Neural cell (in vitro differentiated cells): Measurements from ENCODE around the gene HOXC6. TPM values are rescaled to one million over a fixed set of nuclear protein-coding genes. Genes with fewer than 3 reads are reported as not detected.

ENCODE experiments used
- H2AFZ ChIP-seq: fragments of 200-600, 300-800 bp; sonication (generic), shearing (Covaris generic); 2 replicates; pipeline ENCODE4 v1.6.0; 2014; ENCODE audit warnings: low read depth, mild to moderate bottlenecking, antibody characterized with exemption, low read length, moderate library complexity
- H3F3A ChIP-seq: fragments of 200-600 bp; shearing (Covaris generic); 2 replicates; pipeline ENCODE4 v1.6.1; 2016; ENCODE audit warnings: mild to moderate bottlenecking, moderate library complexity, mixed read lengths, antibody characterized with exemption, low read length; ENCODE audit not compliant: insufficient read depth, poor library complexity, severe bottlenecking
- H3K27ac ChIP-seq: fragments of 200-600, 300-800 bp; sonication (generic), shearing (Covaris generic); 2 replicates; pipeline ENCODE4 v1.5.1; 2014; ENCODE audit warnings: mild to moderate bottlenecking, low read length, moderate library complexity
- H3K27me3 ChIP-seq: fragments of 300-800, 200-600 bp; sonication (generic), shearing (Covaris generic); 2 replicates; pipeline ENCODE4 v1.6.0; 2014; ENCODE audit warnings: mild to moderate bottlenecking, low read depth, low read length, moderate library complexity; ENCODE audit not compliant: insufficient read depth
- H3K36me3 ChIP-seq: fragments of 300-800, 200-600 bp; sonication (generic), shearing (Covaris generic); 2 replicates; pipeline ENCODE4 v1.5.1; 2014; ENCODE audit warnings: mild to moderate bottlenecking, antibody characterized with exemption, low read length, moderate library complexity; ENCODE audit not compliant: insufficient read depth
- H3K4me2 ChIP-seq: fragments of 300-800, 200-600 bp; sonication (generic), shearing (Covaris generic); 2 replicates; pipeline ENCODE4 v1.6.0; 2014; ENCODE audit warnings: mild to moderate bottlenecking, low read length
- H3K4me3 ChIP-seq: fragments of 300-800, 200-600 bp; sonication (generic), shearing (Covaris generic); 2 replicates; pipeline ENCODE4 v1.5.1; 2014; ENCODE audit warnings: mild to moderate bottlenecking, low read length, moderate library complexity
- H3K79me2 ChIP-seq: fragments of 200-600 bp; shearing (Covaris generic); replicated peaks from 2 replicates; pipeline ENCODE4 v1.6.0; 2014; ENCODE audit warnings: mild to moderate bottlenecking, low read length, moderate library complexity; ENCODE audit not compliant: insufficient read depth
- H3K9ac ChIP-seq: fragments of 300-800, 200-600 bp; sonication (generic), shearing (Covaris generic); 2 replicates; pipeline ENCODE4 v1.6.1; 2016; ENCODE audit warnings: mild to moderate bottlenecking, low read length, mixed read lengths
- H3K9me2 ChIP-seq: fragments of 200-600 bp; shearing (Covaris generic); 2 replicates; pipeline ENCODE4 v1.6.1; 2016; ENCODE audit warnings: mild to moderate bottlenecking, low read length, mixed read lengths; ENCODE audit not compliant: insufficient read depth
- H3K9me3 ChIP-seq: fragments of 200-600, 300-800 bp; sonication (generic), shearing (Covaris generic); 2 replicates; pipeline ENCODE4 v1.6.1; 2016; ENCODE audit warnings: mild to moderate bottlenecking, mixed run types, low read length, moderate library complexity, mixed read lengths
- H4K20me1 ChIP-seq: fragments of 200-600 bp; shearing (Covaris generic); 2 replicates; pipeline ENCODE4 v1.6.1; 2016; ENCODE audit warnings: mild to moderate bottlenecking, mixed run types; ENCODE audit not compliant: insufficient read depth
- CTCF ChIP-seq: fragments of 450-650 bp; IDR thresholded peaks from 2 replicates; pipeline ENCODE4 v1.5.1; 2014; ENCODE audit warnings: antibody characterized with exemption, mild to moderate bottlenecking, moderate library complexity; ENCODE audit not compliant: poor library complexity, severe bottlenecking
- EP300 ChIP-seq: fragments of 450-650 bp; conservative IDR thresholded peaks from 2 replicates; pipeline ENCODE4 v1.6.1; 2014; ENCODE audit warnings: antibody characterized with exemption, mild to moderate bottlenecking, moderate library complexity; ENCODE audit not compliant: poor library complexity, severe bottlenecking
- EZH2 ChIP-seq: fragments of 200-600, 300-800 bp; shearing (Covaris generic), sonication (generic); IDR thresholded peaks from 2 replicates; pipeline ENCODE4 v1.6.1; 2014; ENCODE audit warnings: antibody characterized with exemption, low read length, borderline replicate concordance, mild to moderate bottlenecking; ENCODE audit not compliant: insufficient read depth, poor library complexity, severe bottlenecking
- MXI1 ChIP-seq: fragments of 450-650 bp; conservative IDR thresholded peaks from 2 replicates; pipeline ENCODE4 v1.6.1; 2014; ENCODE audit warnings: antibody characterized with exemption, mild to moderate bottlenecking; ENCODE audit not compliant: poor library complexity, severe bottlenecking
- POLR2AphosphoS5 ChIP-seq: IDR thresholded peaks from 2 replicates; pipeline ENCODE4 v1.6.1; 2012
- RAD21 ChIP-seq: fragments of 450-650 bp; conservative IDR thresholded peaks from 2 replicates; pipeline ENCODE4 v1.6.1; 2014; ENCODE audit warnings: antibody characterized with exemption, mild to moderate bottlenecking, moderate library complexity
- REST ChIP-seq: IDR thresholded peaks from 2 replicates; pipeline ENCODE4 v1.6.1; 2012; ENCODE audit warnings: borderline replicate concordance
- SMC3 ChIP-seq: fragments of 450-650 bp; conservative IDR thresholded peaks from 2 replicates; pipeline ENCODE4 v1.6.1; 2014; ENCODE audit warnings: antibody characterized with exemption, mild to moderate bottlenecking, moderate library complexity; ENCODE audit not compliant: poor library complexity
- TAF1 ChIP-seq: IDR thresholded peaks from 2 replicates; pipeline ENCODE4 v1.6.1; 2012; ENCODE audit warnings: low read depth
- polyA plus RNA-seq: library from polyadenylated mRNA; depleted of rRNA; stranded (reverse); fragments of >200 nt; gene quantifications from 2 replicates; pipeline ENCODE4 v1.2.3, GENCODE V29; 2014

Gene HOXC6
- polyA plus RNA-seq, 1 donor from 2014 or later = not detected

- Histone ChIP-seq H3K9me2 (no peaks in the 10 kb centered on the region), H4K20me1 (no peaks in the 10 kb centered on the region), H3K4me3 (no peak overlapping the region), H3K4me2 (no peak overlapping the region), H3F3A (no peaks in the 10 kb centered on the region), H3K27me3 (peaks cover 83% of the 10 kb centered on the region), H3K79me2 (no peaks in the 10 kb centered on the region), H3K9me3 (no peaks in the 10 kb centered on the region), H2AFZ (no peak overlapping the region), H3K36me3 (no peaks in the 10 kb centered on the region), H3K9ac (no peak overlapping the region), H3K27ac (no peak overlapping the region)
- no peak for TF ChIP-seq RAD21
- no peak for TF ChIP-seq TAF1
- no peak for TF ChIP-seq EP300
- TF ChIP-seq REST = no peak
- TF ChIP-seq MXI1 = no peak
- no peak for TF ChIP-seq SMC3
- no peak for TF ChIP-seq EZH2
- TF ChIP-seq CTCF = no peak
- TF ChIP-seq POLR2AphosphoS5 = no peak
Measured at GRCh38 chr12:54068418-54069070, 40.3 kb downstream of the HOXC6 start.

GRCh38 chr12:54071942-54072341 is 43.7 kb downstream of the HOXC6 start:
- Histone ChIP-seq H3K9me2 (no peaks in the 10 kb centered on the region), H3K9me3 (no peaks in the 10 kb centered on the region), H3K36me3 (no peaks in the 10 kb centered on the region), H3K4me2 (no peak overlapping the region), H2AFZ (no peak overlapping the region), H3K4me3 (no peak overlapping the region), H3K27me3 (peaks cover 81% of the 10 kb centered on the region), H3K27ac (no peak overlapping the region), H3K9ac (no peak overlapping the region), H3K79me2 (no peaks in the 10 kb centered on the region), H3F3A (no peaks in the 10 kb centered on the region), H4K20me1 (no peaks in the 10 kb centered on the region)
- TF ChIP-seq EZH2 = no peak
- no peak for TF ChIP-seq MXI1
- TF ChIP-seq TAF1 = no peak
- TF ChIP-seq POLR2AphosphoS5 = no peak
